Hematopoietic multipotent progenitor cell treated with erythropoietin and hydrocortisone succinate and interleukin-3 and kit ligand, for 4 days (in vitro differentiated cells): ENCODE data around the gene NDUFA7.
"Not testable (repeated sequence)": the region's sequence is repeated elsewhere in the genome, so short reads cannot be mapped to it uniquely, and the experiment has no call there.

ENCODE experiments used
- DNase-seq: peaks from one replicate; pipeline ENCODE4 v3.0.0-alpha.2; 2015

The NDUFA7 gene

DNA sequence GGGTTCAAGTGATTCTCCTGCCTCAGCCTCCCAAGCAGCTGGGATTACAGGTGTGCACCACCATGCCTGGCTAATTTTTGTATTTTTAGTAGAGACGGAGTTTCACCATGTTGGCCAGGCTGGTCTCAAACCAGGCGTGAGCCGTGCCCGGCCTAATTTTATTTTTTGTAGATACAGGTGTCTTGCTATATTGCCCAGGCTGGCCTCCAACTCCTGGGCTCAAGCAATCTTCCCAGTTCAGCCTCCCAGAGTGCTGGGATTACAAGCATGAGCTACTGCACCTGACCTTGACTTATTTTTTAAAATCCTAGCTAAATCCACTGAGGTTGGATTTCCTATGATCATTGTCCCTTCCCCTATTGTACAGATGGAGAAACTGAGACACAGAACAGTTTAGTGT is 20.3 kb upstream of the NDUFA7 start:
- DNase-seq, result not testable (repeated sequence)

GRCh38 chr19:8340341-8341096 is 19.3 kb upstream of the NDUFA7 start:
- peak; percentile 35 for DNase-seq

GRCh38 chr19:8338835-8339234 is 17.7 kb upstream of the NDUFA7 start:
- DNase-seq, result no peak

DNA sequence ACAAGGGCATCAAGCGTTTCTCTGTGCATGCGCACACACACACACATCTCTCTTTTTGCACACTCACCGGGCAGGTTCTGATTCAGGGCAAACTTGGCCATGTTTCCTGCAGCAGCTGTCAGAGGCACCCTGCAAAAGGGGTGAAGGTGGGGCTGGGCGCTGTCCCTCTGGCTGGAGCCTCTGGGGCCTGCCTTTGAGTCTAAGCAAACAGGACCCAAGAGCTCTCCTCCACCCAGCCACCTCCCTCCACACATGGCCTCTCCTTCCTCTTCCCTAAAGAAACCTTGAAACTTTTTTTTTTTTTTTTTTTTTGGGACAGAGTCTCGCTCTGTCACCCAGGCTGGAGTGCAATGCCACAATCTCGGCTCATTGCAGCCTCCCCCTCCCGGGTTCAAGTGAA is 16.6 kb upstream of the NDUFA7 start:
- no peak for DNase-seq

DNA sequence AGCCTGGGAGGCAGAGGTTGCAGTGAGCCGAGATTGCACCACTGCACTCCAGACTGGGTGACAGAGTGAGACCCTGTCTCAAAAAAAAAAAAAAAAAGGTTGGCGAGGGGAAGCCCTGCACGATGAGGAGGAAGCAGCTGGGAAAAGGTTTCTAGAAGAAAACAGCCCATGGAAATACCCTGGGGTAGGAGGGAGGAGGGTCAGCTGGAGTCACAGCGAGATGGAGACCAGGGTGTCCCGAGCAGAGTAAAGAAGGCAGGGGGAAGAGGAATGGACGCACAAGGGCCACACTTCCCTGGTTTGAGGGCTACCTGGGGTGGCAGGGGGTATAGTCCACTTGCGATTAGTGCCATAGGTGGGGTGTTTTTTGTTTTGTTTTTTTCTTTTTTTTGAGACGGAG is 15.5 kb upstream of the NDUFA7 start:
- no peak for DNase-seq

- no peak for DNase-seq
These were observed 14.9 kb upstream of the NDUFA7 start for GRCh38 chr19:8336072-8336569.

DNA sequence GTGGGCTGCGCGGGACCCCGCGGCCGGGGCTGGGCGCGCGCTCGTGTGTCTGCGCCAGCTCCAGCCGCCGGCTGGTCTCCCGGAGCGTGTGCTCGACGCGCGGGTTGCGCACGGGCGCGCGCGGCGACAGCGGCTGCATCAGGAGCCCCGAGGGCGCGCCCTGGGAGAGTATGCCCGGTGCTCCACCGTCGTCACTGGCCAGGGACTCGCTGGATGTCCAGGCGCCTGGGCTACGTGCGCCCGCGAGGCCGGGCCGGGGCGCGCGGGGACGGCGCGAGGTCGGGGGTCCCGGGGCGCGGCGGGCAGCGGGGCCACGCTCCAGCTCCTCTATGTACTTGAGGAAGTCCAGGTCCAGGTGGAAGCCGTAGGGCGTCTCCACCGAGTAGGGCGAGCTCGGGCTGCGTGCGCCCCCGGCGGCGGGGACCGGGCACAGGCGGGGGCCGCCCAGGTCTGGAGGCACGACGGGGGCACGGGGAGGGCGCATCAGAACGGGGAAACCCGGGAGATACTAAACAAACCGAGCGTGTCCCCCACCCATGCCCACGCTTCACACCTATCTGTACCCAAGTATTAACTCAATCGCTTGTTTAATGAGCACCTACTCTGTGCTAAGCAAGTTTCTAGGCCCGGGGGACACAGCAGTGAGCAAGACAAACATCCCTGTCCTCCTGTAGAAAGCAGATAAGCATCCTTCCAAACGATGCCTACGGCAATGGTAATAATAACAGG is 14.3 kb upstream of the NDUFA7 start:
- no peak for DNase-seq

- DNase-seq, result peak; percentile 75
These were observed 13.5 kb upstream of the NDUFA7 start for GRCh38 chr19:8334458-8335342.

DNA sequence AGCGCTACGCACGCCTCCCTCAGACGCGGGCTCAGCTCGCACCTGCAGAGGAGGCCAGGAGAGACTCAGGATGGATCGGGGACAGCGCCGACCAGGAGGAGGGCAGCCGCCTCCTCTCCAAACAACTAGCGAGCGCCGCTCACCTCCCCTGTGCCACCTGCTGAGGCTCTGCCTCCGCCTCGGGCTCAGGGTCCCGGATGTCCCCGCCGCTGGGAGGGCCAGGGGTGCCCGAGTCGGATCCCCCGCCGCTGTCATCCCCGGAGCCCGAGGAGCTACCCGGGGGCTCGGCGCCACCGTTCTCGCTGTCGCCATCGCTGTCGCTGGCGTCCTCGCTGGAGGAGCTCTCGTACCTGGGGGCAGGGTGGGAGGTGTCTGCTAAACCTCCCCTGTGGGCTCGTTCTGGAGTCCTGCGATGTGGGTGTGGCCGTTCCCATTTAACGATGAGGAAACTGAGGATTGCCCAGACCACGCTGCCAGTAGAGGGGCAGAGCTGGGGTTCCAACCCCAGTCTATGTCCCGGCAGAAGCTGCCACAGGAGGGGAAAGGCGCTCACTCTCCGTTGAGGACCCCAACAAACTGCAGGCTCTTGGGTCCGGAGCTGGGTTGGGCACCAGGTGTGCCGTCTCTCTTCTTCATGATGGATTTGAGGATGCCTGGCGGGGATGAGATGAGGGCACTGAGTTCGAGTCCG is 12.7 kb upstream of the NDUFA7 start:
- DNase-seq, result no peak

GRCh38 chr19:8332976-8333766 is 12.0 kb upstream of the NDUFA7 start:
- DNase-seq, result no peak

DNA sequence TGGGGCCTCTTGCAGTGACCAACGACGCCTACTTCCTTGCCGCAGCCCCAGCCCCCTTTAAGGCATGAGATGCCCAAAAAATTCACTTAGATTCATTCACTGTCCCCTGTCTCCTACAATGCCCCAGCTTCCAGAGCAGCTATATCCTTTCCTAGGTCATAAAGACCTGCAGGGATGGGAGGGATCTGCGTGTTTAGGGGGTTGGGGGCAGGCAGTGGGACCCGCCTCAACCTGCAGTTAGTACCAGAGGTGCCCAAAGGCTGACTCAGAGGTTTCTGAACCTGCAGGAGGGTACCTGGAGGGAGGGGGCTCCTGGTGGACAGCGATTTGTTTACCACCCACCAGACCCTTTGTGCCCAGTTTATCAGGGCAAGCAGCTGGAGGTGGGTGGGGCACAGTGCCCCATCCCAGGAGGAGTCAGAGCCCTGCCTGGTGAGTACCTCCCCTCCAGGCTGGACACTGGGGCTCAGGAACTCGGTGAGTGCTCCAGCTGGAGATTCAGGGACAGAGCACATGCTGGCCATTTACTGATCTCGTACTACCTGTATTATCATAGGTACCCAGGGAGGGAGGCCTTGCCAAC is 10.2 kb upstream of the NDUFA7 start:
- DNase-seq, result no peak

DNA sequence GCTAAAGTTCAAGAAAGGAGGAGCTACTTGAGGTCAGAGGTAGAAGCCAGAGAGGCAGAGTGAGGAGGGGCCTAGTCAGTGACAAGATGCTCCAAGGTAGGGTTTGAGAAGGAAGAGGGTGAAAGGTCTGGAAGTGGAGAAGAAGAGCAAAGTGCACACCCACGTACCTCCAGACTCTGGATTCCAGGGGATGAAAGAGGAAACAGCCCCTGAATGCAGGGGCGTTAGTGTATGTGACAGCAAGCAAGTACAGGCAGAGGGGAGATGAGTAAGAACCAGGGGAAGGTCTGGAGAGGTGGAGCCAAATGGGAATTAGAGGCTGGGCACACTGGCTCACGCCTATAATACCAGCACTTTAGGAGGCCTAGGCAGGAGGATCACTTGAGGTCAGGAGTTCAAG is 8.8 kb upstream of the NDUFA7 start:
- no peak for DNase-seq

DNA sequence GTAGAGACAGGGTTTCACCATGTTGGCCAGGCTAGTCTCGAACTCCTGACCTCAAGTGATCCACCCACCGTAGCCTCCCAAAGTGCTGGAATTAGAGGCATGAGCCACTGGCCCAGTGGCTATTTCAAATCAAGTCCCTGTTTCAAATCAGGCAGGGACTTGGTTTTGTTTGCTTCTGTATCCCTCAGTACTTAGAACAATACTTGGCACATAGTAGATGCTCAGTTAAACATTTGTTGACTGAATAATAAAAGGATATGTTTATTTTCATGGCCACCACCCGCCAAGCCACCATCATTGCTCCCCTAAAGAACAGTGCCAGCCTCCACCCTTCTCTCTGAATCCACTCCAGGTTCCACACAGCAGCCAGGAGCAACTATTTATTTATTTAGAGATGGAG is 4.3 kb upstream of the NDUFA7 start:
- no peak for DNase-seq

DNA sequence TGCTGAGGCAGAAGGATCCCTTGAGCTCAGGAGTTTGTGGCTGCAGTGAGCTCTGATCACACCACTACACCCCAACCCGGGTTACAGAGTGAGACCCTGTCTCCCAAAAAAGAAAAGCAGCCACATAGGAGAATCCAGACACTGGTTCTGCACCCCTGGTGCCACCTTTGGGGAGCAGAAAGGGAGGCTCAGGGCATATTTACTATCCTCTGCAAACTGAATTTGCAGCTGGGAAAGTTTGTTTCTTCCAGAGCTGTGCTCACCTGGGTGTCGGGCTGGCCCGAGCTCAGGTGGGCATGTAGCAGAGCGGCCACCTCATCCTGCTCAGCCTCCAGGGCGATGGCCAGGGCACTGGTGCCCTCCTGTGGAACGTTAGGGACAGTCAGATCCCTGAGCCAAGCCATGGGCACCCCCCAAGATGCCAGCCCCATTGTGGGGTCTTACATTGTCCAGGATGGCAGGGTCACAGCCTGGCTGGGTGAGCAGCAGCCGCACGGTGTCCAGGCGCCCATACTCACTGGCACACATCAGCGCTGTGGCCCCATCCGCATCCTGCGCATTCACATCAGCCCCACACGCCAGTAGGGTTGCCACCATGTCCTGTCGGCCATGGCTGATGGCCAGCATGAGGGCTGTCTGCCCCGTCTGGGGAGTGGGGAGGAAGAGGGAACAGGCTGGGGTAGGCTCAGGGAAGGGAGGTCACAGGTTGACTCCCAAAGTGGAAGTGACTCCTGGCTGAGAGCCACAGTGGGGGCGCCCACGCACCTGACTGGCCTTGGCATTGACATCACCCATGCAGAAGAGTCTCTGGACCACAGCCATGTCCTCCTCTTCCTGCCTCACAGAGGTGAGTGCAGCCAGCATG is 3.2 kb upstream of the NDUFA7 start:
- DNase-seq, result peak; percentile 44

DNA sequence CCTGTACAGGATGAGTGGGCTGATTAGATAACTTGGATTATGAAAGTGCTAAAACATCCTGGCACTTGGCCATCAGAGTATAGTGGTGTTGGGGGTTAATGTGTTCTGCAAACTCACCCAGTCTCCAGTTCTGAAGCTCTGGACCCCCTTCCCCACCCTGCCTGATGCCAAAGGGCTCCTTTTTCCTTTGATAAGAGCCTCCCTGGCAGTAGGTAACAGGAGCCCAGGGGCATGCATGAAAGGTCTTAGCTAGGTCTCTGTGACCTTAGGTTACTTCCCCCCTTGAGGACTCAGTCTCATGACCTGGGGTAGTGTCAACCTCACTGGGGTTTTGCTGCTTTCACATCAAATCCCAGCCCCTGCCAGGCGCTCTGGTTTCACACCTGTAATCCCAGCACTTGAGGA is 2.6 kb upstream of the NDUFA7 start:
- peak; percentile 70 for DNase-seq

- DNase-seq, result no peak
These were observed 1.4 kb upstream of the NDUFA7 start for GRCh38 chr19:8322638-8322997.

GRCh38 chr19:8321986-8322637 is 937 bp upstream of the NDUFA7 start:
- no peak for DNase-seq

DNA sequence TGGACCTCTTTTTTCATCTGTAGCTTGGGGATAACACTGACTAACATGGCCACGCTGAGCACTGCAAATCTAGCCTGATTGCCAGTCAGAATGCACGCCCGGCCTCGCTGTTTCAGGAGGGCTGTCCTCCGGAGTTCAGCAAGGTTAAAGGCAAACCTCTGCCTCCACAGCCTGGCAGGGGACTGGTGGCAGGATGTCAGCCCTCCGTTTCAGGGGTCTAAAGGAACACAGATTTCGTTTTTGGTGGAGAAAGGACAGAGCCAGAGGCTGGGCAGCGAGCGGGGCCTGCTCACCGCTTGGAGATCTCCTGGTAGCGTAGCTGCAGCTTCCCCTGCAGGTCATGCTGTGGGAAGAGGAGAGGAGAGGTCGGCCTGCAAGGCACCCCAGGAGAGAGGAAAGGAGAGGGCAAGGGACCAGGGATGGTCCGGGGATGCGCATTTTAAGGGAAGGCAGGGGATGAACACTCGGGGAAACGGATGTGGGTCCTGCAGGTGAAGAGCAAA is 560 bp downstream of the NDUFA7 start:
- peak; percentile 34 for DNase-seq

GRCh38 chr19:8319807-8320520 is 1.2 kb downstream of the NDUFA7 start:
- DNase-seq, result no peak
